ENCODE results near the gene ERICH4. TPM values are rescaled to one million over a fixed set of nuclear protein-coding genes. Genes with fewer than 3 reads are reported as not detected.

The ERICH4 gene
- total and polyA plus RNA-seq, 9 of the 15 experiments (the other 6 are each of a cell fraction or from before 2014, with no cell fraction given), result not detected

DNA sequence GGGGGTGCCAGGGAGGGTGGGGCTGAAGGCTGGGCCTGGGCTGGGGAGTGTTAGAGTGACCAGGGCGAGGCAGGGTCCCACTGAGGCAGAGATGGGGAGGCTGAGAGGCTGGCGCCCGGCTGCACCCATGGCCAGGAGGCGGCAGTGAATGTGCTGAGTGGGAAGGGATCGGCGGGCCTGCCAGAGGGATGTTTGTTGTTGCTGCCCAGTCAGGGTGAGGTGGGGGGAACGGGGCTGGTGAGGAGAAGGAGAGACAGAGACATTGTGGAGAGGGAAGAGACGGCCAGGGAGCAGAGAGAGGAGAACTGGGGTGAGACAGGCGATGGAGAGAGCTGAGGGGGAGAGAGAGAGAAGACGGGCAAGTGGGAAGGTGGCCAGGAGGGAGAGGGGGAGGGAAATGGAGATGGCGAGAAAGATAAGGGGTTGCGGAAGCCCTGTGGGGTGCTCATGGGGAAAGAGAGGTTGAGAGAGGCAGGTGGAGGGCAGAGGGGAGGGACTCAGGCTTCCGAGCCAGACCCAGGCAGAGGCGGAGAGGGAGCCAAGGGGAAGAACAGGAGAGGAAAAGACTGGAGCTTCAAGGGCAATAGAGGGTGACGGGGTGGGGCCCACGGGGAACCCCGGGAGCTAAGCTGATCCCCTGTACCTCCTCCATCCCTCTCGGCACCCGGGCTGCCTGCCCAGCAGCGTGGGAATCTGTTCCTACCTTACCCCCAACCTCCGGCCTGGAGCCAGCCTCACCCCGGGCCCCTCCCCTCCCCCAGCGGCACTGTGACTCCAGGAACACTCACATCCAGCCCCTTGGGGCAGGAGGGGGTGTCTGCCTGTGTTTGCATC lies 15.1 kb upstream of the ERICH4 start (continued):
- TF ChIP-seq, protein P1, sequence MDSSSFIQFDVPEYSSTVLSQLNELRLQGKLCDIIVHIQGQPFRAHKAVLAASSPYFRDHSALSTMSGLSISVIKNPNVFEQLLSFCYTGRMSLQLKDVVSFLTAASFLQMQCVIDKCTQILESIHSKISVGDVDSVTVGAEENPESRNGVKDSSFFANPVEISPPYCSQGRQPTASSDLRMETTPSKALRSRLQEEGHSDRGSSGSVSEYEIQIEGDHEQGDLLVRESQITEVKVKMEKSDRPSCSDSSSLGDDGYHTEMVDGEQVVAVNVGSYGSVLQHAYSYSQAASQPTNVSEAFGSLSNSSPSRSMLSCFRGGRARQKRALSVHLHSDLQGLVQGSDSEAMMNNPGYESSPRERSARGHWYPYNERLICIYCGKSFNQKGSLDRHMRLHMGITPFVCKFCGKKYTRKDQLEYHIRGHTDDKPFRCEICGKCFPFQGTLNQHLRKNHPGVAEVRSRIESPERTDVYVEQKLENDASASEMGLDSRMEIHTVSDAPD (CRISPR knock-in tag; IDR thresholded peaks at IDR 0.05), result no peak
- peak; percentile 58; the same call in 1 of the 2 replicates for TF ChIP-seq EP400 (IDR thresholded peaks at IDR 0.05)
- TF ChIP-seq, protein P2, sequence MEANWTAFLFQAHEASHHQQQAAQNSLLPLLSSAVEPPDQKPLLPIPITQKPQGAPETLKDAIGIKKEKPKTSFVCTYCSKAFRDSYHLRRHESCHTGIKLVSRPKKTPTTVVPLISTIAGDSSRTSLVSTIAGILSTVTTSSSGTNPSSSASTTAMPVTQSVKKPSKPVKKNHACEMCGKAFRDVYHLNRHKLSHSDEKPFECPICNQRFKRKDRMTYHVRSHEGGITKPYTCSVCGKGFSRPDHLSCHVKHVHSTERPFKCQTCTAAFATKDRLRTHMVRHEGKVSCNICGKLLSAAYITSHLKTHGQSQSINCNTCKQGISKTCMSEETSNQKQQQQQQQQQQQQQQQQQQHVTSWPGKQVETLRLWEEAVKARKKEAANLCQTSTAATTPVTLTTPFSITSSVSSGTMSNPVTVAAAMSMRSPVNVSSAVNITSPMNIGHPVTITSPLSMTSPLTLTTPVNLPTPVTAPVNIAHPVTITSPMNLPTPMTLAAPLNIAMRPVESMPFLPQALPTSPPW (CRISPR knock-in tag; IDR thresholded peaks at IDR 0.05), result peak; percentile 50
- peak; percentile 96 for TF ChIP-seq HLTF (IDR thresholded peaks at IDR 0.05)
- no peak for TF ChIP-seq HIVEP1 (CRISPR knock-in tag; IDR thresholded peaks at IDR 0.05)
- TF ChIP-seq SREBF2 (CRISPR knock-in tag; IDR thresholded peaks at IDR 0.05), result no peak
- no peak for TF ChIP-seq IFI16 (CRISPR knock-in tag; IDR thresholded peaks at IDR 0.05)
- TF ChIP-seq POLR2B (IDR thresholded peaks at IDR 0.05; ENCODE audit: low read depth, partially characterized antibody), result peak; percentile 62
- TF ChIP-seq NONO (IDR thresholded peaks at IDR 0.05; ENCODE audit: low read depth in 2 of 2, low read length in 1 of 2), result no peak
- TF ChIP-seq, protein P3, sequence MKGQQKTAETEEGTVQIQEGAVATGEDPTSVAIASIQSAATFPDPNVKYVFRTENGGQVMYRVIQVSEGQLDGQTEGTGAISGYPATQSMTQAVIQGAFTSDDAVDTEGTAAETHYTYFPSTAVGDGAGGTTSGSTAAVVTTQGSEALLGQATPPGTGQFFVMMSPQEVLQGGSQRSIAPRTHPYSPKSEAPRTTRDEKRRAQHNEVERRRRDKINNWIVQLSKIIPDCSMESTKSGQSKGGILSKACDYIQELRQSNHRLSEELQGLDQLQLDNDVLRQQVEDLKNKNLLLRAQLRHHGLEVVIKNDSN (CRISPR knock-in tag; IDR thresholded peaks at IDR 0.05), result no peak
- TF ChIP-seq, protein P4, sequence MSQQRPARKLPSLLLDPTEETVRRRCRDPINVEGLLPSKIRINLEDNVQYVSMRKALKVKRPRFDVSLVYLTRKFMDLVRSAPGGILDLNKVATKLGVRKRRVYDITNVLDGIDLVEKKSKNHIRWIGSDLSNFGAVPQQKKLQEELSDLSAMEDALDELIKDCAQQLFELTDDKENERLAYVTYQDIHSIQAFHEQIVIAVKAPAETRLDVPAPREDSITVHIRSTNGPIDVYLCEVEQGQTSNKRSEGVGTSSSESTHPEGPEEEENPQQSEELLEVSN (IDR thresholded peaks at IDR 0.05; ENCODE audit: borderline replicate concordance in 1 of 2, extremely low read depth in 1 of 2, insufficient read depth in 1 of 2, insufficient read length in 1 of 2, low read depth in 1 of 2, low read length in 1 of 2, poor library complexity in 1 of 2, severe bottlenecking in 1 of 2), result peak; percentile 57 to 79
- 0 out of 2 replicates have a peak, but pooled peaks have one; percentile 27 for TF ChIP-seq TRIM28 (IDR thresholded peaks at IDR 0.05)
- TF ChIP-seq, protein P5, sequence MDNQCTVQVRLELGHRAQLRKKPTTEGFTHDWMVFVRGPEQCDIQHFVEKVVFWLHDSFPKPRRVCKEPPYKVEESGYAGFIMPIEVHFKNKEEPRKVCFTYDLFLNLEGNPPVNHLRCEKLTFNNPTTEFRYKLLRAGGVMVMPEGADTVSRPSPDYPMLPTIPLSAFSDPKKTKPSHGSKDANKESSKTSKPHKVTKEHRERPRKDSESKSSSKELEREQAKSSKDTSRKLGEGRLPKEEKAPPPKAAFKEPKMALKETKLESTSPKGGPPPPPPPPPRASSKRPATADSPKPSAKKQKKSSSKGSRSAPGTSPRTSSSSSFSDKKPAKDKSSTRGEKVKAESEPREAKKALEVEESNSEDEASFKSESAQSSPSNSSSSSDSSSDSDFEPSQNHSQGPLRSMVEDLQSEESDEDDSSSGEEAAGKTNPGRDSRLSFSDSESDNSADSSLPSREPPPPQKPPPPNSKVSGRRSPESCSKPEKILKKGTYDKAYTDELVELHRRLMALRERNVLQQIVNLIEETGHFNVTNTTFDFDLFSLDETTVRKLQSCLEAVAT (IDR thresholded peaks at IDR 0.05), result peak; percentile 68 to 80; a peak in 2 of 4 replicates
- TF ChIP-seq HNRNPH1 (optimal IDR thresholded peaks at IDR 0.05; ENCODE audit: low read depth, low read length), result no peak
- no peak for TF ChIP-seq HSF4 (CRISPR knock-in tag; IDR thresholded peaks at IDR 0.05; ENCODE audit: borderline replicate concordance)
- peak; percentile 58; the same call in 1 of the 2 replicates for TF ChIP-seq CXXC5 (CRISPR knock-in tag; IDR thresholded peaks at IDR 0.05)
- TF ChIP-seq, protein P6, sequence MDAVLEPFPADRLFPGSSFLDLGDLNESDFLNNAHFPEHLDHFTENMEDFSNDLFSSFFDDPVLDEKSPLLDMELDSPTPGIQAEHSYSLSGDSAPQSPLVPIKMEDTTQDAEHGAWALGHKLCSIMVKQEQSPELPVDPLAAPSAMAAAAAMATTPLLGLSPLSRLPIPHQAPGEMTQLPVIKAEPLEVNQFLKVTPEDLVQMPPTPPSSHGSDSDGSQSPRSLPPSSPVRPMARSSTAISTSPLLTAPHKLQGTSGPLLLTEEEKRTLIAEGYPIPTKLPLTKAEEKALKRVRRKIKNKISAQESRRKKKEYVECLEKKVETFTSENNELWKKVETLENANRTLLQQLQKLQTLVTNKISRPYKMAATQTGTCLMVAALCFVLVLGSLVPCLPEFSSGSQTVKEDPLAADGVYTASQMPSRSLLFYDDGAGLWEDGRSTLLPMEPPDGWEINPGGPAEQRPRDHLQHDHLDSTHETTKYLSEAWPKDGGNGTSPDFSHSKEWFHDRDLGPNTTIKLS (IDR thresholded peaks at IDR 0.05; ENCODE audit: borderline replicate concordance, low read depth), result no peak
- peak; percentile 91 for TF ChIP-seq LARP7 (IDR thresholded peaks at IDR 0.05)
